HepG2 (cell line): ENCODE data around the gene JAM2. TPM values are rescaled to one million over a fixed set of nuclear protein-coding genes. Genes with fewer than 3 reads are reported as not detected.

Experiments
- AGO1 ChIP-seq: fragments of 200-400 bp; formaldehyde crosslinking; IDR thresholded peaks from 2 replicates; pipeline ENCODE4 v1.6.1; 2017; ENCODE audit warnings: mild to moderate bottlenecking, low read depth, low read length, moderate library complexity; ENCODE audit not compliant: poor library complexity, severe bottlenecking
- FOXA1 ChIP-seq, 2 experiments: fragments of 450-650 bp in 1 of 2; sonication (generic) in 1 of 2; formaldehyde crosslinking in 1 of 2; IDR thresholded peaks; 2 replicates each; pipeline versions ENCODE4 v1.4.0 to v1.6.1; 2016 to 2020; ENCODE audit warnings: missing genetic modification reagents in 1 of 2
- NFKB2 ChIP-seq: sonication (generic); formaldehyde crosslinking; IDR thresholded peaks from 2 replicates; pipeline ENCODE4 v1.4.0; 2020; ENCODE audit warnings: missing genetic modification reagents, borderline replicate concordance
- PLRG1 ChIP-seq: fragments of 450-650 bp; conservative IDR thresholded peaks from 2 replicates; pipeline ENCODE4 v1.6.1; 2016
- RCOR2 ChIP-seq: IDR thresholded peaks from 2 replicates; pipeline ENCODE4 v1.6.1; 2016; ENCODE audit warnings: missing biosample characterization, missing genetic modification reagents
- SP5 ChIP-seq: IDR thresholded peaks from 2 replicates; pipeline ENCODE4 v1.6.1; 2016; ENCODE audit warnings: low read depth, borderline replicate concordance
- SUZ12 ChIP-seq: fragments of 150-350 bp; IDR thresholded peaks from 2 replicates; pipeline ENCODE4 v1.6.1; 2014; ENCODE audit warnings: low read depth, low read length
- ZC3H4 ChIP-seq: sonication (generic); formaldehyde crosslinking; IDR thresholded peaks from 2 replicates; pipeline ENCODE4 v1.4.0; 2020; ENCODE audit warnings: missing genetic modification reagents, borderline replicate concordance
- ZNF710 ChIP-seq: sonication (generic); formaldehyde crosslinking; IDR thresholded peaks from 2 replicates; pipeline ENCODE4 v1.5.0; 2020; ENCODE audit warnings: mild to moderate bottlenecking, missing genetic modification reagents, borderline replicate concordance
- ZSCAN29 ChIP-seq: sonication (generic); formaldehyde crosslinking; conservative IDR thresholded peaks from 2 replicates; pipeline ENCODE4 v1.4.0; 2020; ENCODE audit warnings: mild to moderate bottlenecking, missing genetic modification reagents
- ZSCAN30 ChIP-seq: sonication (generic); formaldehyde crosslinking; IDR thresholded peaks from 2 replicates; pipeline ENCODE4 v1.5.0; 2020; ENCODE audit warnings: mild to moderate bottlenecking, missing genetic modification reagents
- polyA plus RNA-seq, 8 experiments: library from polyadenylated mRNA; depleted of rRNA in 3 of 8; stranded (reverse) in 7 of 8; unstranded in 1 of 8; fragments of >200 nt; fragmentation: Illumina TruSeq in 4 of 8; extraction: Trizol in 4 of 8; gene quantifications; 2 replicates each; pipeline versions ENCODE4 v1.2.1 to v1.2.3, GENCODE V29; 2011 to 2016; ENCODE audit warnings: low read depth in 4 of 8, missing spikeins in 1 of 8, mixed read lengths in 1 of 8; ENCODE audit not compliant: insufficient read depth in 1 of 8
- total RNA-seq, 5 experiments: library from RNA; depleted of rRNA; stranded (reverse); fragments of >200 nt; fragmentation: Illumina TruSeq; extraction: Trizol; gene quantifications; 2 replicates each; pipeline ENCODE4 v1.2.3, GENCODE V29; 2016; ENCODE audit warnings: low read depth in 1 of 5
- TF ChIP-seq, protein P1 (sequence below): IDR thresholded peaks from 2 replicates; pipeline ENCODE4 v1.6.1; 2016
- TF ChIP-seq, protein P2 (sequence below): sonication (generic); formaldehyde crosslinking; IDR thresholded peaks from 2 replicates; pipeline ENCODE4 v1.8.0; 2022; ENCODE audit warnings: missing genetic modification reagents, mild to moderate bottlenecking, borderline replicate concordance
- TF ChIP-seq, protein P3 (sequence below): sonication (generic); formaldehyde crosslinking; IDR thresholded peaks from 2 replicates; pipeline ENCODE4 v1.4.0; 2020; ENCODE audit warnings: missing genetic modification reagents, borderline replicate concordance
- TF ChIP-seq, protein P4 (sequence below): sonication (generic); formaldehyde crosslinking; IDR thresholded peaks from 2 replicates; pipeline ENCODE4 v1.5.0; 2020; ENCODE audit warnings: mild to moderate bottlenecking, missing genetic modification reagents

The JAM2 gene
- total and polyA plus RNA-seq, 2 of the 13 experiments (the other 11 are each of a cell fraction or from before 2014, with no cell fraction given) = 0.07 TPM; not detected in 1

- TF ChIP-seq, protein P1, sequence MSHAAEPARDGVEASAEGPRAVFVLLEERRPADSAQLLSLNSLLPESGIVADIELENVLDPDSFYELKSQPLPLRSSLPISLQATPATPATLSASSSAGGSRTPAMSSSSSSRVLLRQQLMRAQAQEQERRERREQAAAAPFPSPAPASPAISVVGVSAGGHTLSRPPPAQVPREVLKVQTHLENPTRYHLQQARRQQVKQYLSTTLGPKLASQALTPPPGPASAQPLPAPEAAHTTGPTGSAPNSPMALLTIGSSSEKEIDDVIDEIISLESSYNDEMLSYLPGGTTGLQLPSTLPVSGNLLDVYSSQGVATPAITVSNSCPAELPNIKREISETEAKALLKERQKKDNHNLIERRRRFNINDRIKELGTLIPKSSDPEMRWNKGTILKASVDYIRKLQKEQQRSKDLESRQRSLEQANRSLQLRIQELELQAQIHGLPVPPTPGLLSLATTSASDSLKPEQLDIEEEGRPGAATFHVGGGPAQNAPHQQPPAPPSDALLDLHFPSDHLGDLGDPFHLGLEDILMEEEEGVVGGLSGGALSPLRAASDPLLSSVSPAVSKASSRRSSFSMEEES (CRISPR knock-in tag) = no peak
- no peak for TF ChIP-seq AGO1
- 0 out of 2 replicates have a peak, but pooled peaks have one; percentile 28 for TF ChIP-seq ZNF710
- no peak for TF ChIP-seq RCOR2 (CRISPR knock-in tag)
- TF ChIP-seq SUZ12 = peak; percentile 69
- TF ChIP-seq, protein P2, sequence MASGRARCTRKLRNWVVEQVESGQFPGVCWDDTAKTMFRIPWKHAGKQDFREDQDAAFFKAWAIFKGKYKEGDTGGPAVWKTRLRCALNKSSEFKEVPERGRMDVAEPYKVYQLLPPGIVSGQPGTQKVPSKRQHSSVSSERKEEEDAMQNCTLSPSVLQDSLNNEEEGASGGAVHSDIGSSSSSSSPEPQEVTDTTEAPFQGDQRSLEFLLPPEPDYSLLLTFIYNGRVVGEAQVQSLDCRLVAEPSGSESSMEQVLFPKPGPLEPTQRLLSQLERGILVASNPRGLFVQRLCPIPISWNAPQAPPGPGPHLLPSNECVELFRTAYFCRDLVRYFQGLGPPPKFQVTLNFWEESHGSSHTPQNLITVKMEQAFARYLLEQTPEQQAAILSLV (CRISPR knock-in tag) = peak; percentile 66; the same call in 1 of the 2 replicates
- no peak for TF ChIP-seq NFKB2 (CRISPR knock-in tag)
- no peak for TF ChIP-seq FOXA1 (IDR thresholded peaks at IDR 0.05)
- TF ChIP-seq FOXA1 (CRISPR knock-in tag; IDR thresholded peaks at IDR 0.05) = 0 out of 2 replicates have a peak, but pooled peaks have one; percentile 27
- peak; percentile 44; the same call in 1 of the 2 replicates for TF ChIP-seq SP5 (CRISPR knock-in tag)
- TF ChIP-seq ZSCAN29 (CRISPR knock-in tag) = peak; percentile 35; the same call in 1 of the 2 replicates
- TF ChIP-seq PLRG1 = no peak
- TF ChIP-seq ZSCAN30 = no peak
- TF ChIP-seq ZC3H4 (CRISPR knock-in tag) = peak; percentile 98
- TF ChIP-seq, protein P3, sequence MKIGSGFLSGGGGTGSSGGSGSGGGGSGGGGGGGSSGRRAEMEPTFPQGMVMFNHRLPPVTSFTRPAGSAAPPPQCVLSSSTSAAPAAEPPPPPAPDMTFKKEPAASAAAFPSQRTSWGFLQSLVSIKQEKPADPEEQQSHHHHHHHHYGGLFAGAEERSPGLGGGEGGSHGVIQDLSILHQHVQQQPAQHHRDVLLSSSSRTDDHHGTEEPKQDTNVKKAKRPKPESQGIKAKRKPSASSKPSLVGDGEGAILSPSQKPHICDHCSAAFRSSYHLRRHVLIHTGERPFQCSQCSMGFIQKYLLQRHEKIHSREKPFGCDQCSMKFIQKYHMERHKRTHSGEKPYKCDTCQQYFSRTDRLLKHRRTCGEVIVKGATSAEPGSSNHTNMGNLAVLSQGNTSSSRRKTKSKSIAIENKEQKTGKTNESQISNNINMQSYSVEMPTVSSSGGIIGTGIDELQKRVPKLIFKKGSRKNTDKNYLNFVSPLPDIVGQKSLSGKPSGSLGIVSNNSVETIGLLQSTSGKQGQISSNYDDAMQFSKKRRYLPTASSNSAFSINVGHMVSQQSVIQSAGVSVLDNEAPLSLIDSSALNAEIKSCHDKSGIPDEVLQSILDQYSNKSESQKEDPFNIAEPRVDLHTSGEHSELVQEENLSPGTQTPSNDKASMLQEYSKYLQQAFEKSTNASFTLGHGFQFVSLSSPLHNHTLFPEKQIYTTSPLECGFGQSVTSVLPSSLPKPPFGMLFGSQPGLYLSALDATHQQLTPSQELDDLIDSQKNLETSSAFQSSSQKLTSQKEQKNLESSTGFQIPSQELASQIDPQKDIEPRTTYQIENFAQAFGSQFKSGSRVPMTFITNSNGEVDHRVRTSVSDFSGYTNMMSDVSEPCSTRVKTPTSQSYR (CRISPR knock-in tag) = peak; percentile 13; the same call in 1 of the 2 replicates
- TF ChIP-seq, protein P4, sequence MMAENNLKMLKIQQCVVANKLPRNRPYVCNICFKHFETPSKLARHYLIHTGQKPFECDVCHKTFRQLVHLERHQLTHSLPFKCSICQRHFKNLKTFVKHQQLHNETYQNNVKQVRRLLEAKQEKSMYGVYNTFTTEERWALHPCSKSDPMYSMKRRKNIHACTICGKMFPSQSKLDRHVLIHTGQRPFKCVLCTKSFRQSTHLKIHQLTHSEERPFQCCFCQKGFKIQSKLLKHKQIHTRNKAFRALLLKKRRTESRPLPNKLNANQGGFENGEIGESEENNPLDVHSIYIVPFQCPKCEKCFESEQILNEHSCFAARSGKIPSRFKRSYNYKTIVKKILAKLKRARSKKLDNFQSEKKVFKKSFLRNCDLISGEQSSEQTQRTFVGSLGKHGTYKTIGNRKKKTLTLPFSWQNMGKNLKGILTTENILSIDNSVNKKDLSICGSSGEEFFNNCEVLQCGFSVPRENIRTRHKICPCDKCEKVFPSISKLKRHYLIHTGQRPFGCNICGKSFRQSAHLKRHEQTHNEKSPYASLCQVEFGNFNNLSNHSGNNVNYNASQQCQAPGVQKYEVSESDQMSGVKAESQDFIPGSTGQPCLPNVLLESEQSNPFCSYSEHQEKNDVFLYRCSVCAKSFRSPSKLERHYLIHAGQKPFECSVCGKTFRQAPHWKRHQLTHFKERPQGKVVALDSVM (CRISPR knock-in tag) = 0 out of 2 replicates have a peak, but pooled peaks have one; percentile 8
Measured at GRCh38 chr21:25734904-25735645, 96.0 kb downstream of the JAM2 start, which contains the start of the genes ATP5PF and GABPA (continued).
